CD1c-positive myeloid dendritic cell (primary cell): ENCODE data around the gene LGR5.

Source experiments
- DNase-seq: peaks from one replicate; pipeline ENCODE4 v3.0.0-alpha.2; 2016; ENCODE audit errors: extremely low spot score

LGR5 gene

DNA sequence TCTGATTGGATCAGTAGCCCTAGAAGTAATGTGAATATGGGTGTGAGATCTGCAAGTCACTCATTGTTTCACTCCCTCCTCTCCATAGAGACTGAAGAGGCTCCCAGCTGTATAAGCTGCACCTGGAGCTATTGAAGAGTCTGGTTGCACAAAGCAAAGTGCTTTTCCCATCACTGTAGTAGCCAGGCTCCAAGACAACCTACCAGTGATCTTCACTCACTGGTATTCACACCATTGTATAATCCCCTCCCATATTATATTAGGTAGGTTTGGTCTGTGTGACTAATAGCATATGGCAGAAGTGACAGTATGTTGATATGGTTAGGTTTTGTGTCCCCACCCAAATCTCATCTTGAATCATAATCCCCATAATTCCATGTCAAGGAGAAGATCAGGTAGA is 159.6 kb downstream of the LGR5 start:
- no peak for DNase-seq

DNA sequence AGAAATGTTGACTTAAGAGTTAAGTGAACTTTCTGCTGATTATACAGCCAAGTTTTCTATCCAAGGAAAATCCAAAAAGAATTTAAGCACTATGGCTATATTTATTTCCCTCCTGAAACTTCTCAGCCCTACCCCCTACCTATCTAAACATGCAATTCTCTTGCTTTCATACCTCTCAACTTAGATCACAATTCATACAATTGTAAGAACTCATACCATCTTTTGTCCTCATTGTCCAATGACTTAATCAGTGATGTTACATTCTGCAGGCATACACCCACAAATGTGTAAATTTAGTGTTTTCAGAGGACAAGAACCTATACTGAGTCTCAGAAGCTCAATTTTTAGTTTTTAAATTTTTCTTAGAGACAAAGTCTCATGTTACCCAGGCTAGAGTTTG is 161.9 kb downstream of the LGR5 start:
- DNase-seq = no peak

DNA sequence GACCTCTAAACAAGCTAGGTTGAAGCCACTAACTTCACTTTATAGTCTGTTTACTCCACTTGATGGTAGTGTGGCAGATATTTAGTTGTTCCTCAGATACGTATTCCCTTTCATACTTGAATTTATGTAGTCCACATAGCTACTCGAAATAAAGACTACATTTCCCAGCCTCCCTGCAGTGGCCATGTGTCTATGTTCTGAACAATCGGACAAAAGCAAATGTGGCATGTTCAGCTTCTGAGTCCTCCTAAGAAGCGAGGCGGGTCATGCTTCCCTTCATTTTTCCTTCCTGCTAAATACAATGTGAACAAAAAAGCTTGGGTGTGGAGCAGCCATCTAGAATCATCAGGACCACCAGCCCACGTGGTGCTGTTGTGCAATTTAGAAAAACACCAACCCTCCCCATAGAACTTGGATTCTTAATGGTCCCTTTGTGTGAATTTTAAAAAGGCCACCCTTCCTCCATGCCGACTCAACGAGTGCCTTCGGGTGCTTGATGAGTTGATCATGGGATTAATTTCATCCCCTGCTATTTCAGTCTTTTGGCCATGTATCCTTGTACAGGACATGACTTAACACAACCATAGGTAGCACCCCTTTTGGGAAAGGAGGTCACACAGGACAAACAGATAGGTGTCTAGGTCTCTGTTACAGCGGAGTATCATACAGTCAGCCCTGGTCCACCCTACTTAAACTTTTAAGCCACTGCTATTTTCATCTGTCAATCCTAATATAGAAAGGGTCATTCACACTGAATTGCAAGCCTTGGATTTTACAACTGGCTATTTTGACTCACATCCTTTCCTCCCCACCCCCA is 163.4 kb downstream of the LGR5 start:
- DNase-seq = no peak

DNA sequence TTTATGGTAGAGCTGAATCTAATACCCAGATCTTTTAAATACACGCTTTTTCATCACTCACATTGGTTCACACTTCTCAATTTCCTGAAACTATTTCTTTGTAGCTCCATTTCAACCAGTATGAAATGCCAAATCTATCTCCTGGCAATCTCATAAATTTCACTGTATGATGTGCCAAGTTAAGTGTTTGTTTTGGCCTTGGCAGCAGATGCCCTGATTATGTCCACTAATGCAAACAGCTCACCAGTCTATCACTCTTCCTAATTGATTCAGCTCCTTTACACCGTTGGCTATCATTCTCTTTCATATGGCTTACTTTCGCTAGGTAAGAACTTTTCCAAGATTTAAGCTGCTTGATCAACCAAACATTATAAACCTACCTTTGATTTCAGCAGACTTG is 165.4 kb downstream of the LGR5 start:
- DNase-seq = no peak

DNA sequence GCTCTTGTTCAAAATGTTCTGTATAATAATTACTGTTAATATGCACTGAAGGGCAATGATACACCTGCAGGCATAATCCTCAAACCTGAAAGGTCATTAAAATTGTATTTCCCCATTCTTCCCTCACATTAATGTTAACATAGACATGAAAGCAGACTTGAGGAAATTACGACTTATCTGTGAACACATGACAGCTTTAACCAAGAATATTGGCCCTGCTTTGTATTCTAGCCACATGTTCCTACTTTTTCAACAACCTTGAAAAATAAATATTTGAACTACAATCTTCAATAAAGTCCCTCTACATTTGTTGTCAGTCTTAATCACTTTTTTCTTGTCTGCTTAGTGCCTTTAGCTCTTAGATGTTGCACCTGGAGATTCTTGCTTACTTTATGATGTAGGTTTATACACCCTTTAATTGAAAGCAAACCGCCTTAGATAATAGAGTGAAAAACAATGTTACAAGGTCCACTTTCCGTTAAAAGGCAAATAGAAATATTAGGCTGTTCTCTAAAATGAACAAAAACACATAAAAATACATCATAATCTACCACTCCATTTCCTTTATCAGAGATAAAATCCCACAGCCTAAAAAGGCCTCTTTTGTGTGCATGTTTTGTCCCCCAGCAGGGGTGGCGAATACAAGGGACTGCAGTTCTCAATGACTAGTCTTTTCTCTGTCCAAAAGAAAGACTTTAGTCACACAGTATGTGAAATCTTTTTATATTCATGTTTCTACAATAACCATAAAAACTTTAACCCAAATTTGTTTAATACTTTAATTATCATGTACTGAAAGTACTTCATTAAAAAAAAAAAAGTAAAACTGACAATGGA is 168.1 kb downstream of the LGR5 start:
- DNase-seq = no peak

DNA sequence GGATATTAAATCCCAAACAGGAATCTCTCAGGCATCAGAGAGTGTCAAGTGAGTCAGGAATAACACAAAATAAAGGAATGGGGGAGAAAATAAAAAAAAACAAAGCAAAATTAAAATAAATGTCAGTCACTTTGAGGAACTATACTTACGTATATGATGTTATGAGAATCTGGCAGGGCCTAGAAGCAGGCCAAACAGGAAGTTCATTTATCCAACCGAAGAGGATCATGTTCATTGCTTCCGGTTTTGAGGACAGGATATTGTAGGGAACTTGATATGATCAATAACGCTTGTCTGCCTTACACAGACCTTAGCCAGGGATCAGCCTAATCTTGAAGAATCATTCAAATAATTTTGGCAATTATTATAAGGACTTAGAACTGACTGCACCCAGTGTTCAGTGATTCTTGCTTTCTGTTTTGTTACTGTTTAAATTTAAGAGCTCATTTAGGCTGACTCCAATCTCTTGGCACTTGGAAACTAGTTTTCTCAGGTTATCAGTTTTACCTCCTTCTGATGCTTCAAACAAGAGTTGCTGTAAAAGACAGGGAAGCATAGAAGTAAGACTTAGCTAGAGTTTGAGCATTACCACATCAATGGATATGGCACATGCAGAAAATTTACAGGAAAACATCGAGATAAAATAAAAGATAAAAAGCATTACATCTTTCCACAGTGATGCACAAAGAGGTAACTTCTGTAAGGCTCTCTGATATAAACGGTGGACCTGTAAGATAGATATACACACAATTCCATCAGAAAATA is 170.6 kb downstream of the LGR5 start:
- peak; percentile 46 for DNase-seq

DNA sequence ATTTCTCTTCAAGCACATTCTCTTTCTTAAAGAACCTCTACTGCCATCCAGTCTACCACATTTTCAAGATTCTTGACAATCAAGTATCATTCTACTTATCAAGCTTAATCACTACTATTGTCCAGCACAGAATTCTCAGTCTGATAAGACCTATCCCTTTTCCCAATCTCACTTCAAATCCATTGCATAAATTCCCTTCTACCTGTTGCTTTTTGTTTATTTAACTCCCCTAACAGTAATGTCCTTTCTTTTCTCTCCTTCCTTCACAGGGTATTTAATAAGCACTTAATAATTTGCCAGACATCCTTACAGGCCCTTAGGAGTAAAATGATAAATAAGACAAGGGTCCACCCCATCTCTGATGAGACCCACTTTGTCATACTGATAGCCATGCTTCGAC is 182.3 kb downstream of the LGR5 start:
- no peak for DNase-seq

DNA sequence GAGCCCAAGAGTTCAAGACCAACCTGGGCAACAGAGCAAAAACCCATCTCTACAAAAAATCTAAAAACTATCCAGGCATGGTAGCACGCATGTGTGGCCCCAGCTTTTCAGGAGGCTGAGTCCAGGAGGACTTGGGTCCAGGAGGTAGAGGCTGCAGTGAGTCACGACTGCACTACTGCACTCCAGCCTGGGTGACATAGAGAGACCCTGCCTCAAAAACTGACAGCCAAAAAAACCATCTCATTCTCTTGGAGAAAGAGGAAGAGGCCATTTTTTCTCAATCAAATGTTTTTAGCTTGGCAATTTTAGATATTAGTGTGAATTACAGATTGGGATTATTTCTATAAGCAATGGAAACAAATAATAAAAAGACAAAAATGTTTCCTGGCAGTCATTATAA is 185.9 kb downstream of the LGR5 start:
- DNase-seq = no peak

DNA sequence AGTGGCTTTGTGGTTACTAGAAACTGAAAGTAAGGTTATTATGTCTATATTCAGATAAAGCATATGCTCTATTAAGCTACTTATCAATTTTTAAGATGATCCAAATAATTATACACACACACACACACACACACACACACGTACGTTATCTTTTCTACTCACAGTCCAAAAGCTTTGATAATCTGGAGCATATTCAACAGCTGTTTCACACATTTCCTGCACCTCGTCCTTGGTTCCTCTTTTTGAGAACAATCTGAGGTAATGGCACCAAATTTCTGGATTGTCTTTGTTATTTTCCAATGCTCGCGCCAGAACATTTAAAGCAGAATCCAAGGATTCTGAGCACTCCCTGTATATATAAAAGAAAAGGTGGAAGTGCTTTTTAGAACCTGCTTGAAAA is 186.5 kb downstream of the LGR5 start:
- peak; percentile 44 for DNase-seq

DNA sequence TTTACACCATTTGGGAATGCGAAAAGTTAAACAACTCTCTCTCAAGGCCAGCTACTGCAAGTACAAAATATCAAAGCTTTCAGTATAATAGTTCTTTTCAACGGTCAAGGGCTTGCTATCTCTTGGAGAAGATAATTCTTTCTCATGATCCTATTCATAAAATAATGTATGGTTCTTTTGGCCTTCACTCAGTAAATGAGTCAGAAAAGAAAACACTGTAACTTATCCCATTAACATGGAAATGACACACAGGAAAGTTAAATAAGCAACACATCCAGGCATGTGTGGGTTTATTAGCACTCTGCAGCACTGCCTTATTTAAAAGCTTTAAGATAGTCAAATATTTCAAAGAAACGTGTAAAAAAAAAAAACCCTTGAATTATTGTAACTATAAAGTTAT is 187.2 kb downstream of the LGR5 start:
- no peak for DNase-seq

DNA sequence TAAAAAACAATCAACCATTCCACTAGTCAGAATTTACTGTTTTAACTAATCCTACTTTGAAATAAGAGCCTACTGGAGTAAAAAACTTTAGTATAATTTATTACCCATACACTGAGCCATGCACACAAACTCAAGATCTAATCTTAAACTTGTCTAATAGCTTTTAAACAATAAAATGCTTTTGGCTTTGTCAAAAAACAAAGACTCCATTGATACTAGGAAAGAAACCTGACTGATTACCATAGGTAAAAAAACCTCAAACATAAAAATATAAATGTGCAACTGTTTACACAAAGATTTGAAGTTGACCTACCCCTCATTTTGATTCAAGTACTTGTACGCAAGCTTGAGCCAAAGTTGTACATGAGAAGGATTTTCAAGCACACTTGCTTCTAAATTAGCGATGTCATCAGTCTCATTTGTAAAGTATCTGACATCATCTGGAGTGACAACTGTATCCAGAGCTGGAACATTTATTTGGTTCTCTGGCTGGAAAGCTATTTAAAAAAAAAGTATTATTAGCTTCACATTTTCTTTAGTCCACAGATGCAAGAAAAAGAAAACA is 187.9 kb downstream of the LGR5 start:
- DNase-seq = no peak
